Brain microvascular endothelial cell (primary cell): Measurements from ENCODE around the gene DCLK1.
"Not testable (repeated sequence)": the region's sequence is repeated elsewhere in the genome, so short reads cannot be mapped to it uniquely, and the experiment has no call there.

ENCODE experiments used
- DNase-seq: peaks from one replicate; pipeline ENCODE4 v3.0.0-alpha.2; 2020
- H3K27ac ChIP-seq: fragments of 250-450 bp; sonication (Bioruptor Pico); 2 replicates; pipeline ENCODE4 v1.5.1; 2020; ENCODE audit warnings: mild to moderate bottlenecking, moderate library complexity
- H3K27me3 ChIP-seq: fragments of 250-450 bp; sonication (Bioruptor Pico); replicated peaks from 2 replicates; pipeline ENCODE4 v1.5.1; 2020; ENCODE audit warnings: mild to moderate bottlenecking
- H3K36me3 ChIP-seq: fragments of 250-450 bp; sonication (Bioruptor Pico); replicated peaks from 2 replicates; pipeline ENCODE4 v1.5.1; 2020; ENCODE audit warnings: mild to moderate bottlenecking
- H3K4me3 ChIP-seq: 2 replicates; pipeline ENCODE4 v1.5.1; 2011; ENCODE audit warnings: low read depth, mild to moderate bottlenecking, control low read depth, low read length, moderate library complexity
- CTCF ChIP-seq: IDR thresholded peaks from 2 replicates; pipeline ENCODE4 v1.5.1; 2011; ENCODE audit warnings: low read depth, mild to moderate bottlenecking, moderate library complexity, low read length, control low read depth, inconsistent platforms; ENCODE audit errors: missing control alignments
- in situ Hi-C: cut with HindIII; loops from 2 replicates; pipeline ENCODE4 v1.10.0; 2017; ENCODE audit warnings: low sequenced_read_pairs, low pct_ligation_motif_present

Gene DCLK1

GRCh38 chr13:36114233-36114632, 16.9 kb downstream of the DCLK1 start:
- no peak for DNase-seq
- in situ Hi-C loops: no loop called here
- Histone ChIP-seq H3K4me3 (no peak overlapping the region), H3K36me3 (no peaks in the 10 kb centered on the region), H3K27ac (no peak overlapping the region), H3K27me3 (no peaks in the 10 kb centered on the region)
- no peak for TF ChIP-seq CTCF

- in situ Hi-C loops: no loop called here
- no peak for DNase-seq
- H3K36me3 ChIP-seq: no peaks in the 10 kb centered on the region
- no peak overlapping the region for H3K27ac ChIP-seq
- no peaks in the 10 kb centered on the region for H3K27me3 ChIP-seq
- H3K4me3 ChIP-seq: no peak overlapping the region
- TF ChIP-seq CTCF: no peak
Measured at GRCh38 chr13:36108954-36109353, 22.2 kb downstream of the DCLK1 start.

GRCh38 chr13:36108342-36108741, 22.8 kb downstream of the DCLK1 start:
- no peak for DNase-seq
- no peak overlapping the region for H3K4me3 ChIP-seq
- in situ Hi-C loops: no loop called here

GRCh38 chr13:36107521-36107920, 23.7 kb downstream of the DCLK1 start:
- in situ Hi-C loops: no loop called here

More at GRCh38 chr13:36108342-36108741, 22.8 kb downstream of the DCLK1 start:
- Histone ChIP-seq H3K27ac (no peak overlapping the region), H3K27me3 (no peaks in the 10 kb centered on the region), H3K36me3 (no peaks in the 10 kb centered on the region)
- TF ChIP-seq CTCF: no peak

GRCh38 chr13:36105726-36106125, 25.5 kb downstream of the DCLK1 start:
- no peak overlapping the region for H3K27ac ChIP-seq
- H3K4me3 ChIP-seq: no peak overlapping the region
- no peaks in the 10 kb centered on the region for H3K27me3 ChIP-seq
- TF ChIP-seq CTCF: no peak
- H3K36me3 ChIP-seq: no peaks in the 10 kb centered on the region
- in situ Hi-C loops: no loop called here
- no peak for DNase-seq

More at GRCh38 chr13:36107521-36107920, 23.7 kb downstream of the DCLK1 start:
- DNase-seq: no peak
- Histone ChIP-seq H3K27ac (no peak overlapping the region), H3K4me3 (no peak overlapping the region), H3K36me3 (no peaks in the 10 kb centered on the region), H3K27me3 (no peaks in the 10 kb centered on the region)
- TF ChIP-seq CTCF: no peak

- H3K27ac ChIP-seq: no peak overlapping the region
- H3K4me3 ChIP-seq: no peak overlapping the region
- in situ Hi-C loops: no loop called here
- DNase-seq: no peak
- no peaks in the 10 kb centered on the region for H3K27me3 ChIP-seq
- no peaks in the 10 kb centered on the region for H3K36me3 ChIP-seq
- TF ChIP-seq CTCF: no peak
Measured at GRCh38 chr13:36102721-36103120, 28.5 kb downstream of the DCLK1 start.

- DNase-seq, H3K36me3 ChIP-seq, H3K27me3 ChIP-seq, in situ Hi-C loops, H3K4me3 ChIP-seq, H3K27ac ChIP-seq: not testable (repeated sequence)
Measured at GRCh38 chr13:36101907-36102306, 29.3 kb downstream of the DCLK1 start.
